ENCODE measurements around the gene NIPAL4. TPM values are rescaled to one million over a fixed set of nuclear protein-coding genes. Genes with fewer than 3 reads are reported as not detected.
A peak's percentile ranks its signal among the peaks of the same experiment; 100 is the strongest.

The NIPAL4 gene
- polyA plus RNA-seq, 1 donor from 2014 or later: not detected

GRCh38 chr5:157431544-157432200 lies 28.3 kb upstream of the NIPAL4 start:
- H3K79me2 ChIP-seq (replicated peaks; ENCODE audit: insufficient read depth, low read length): no peaks in the 10 kb centered on the region
- no peaks in the 10 kb centered on the region for H3K27me3 ChIP-seq (ENCODE audit: insufficient read depth, low read depth, low read length)
- TF ChIP-seq MXI1 (conservative IDR thresholded peaks at IDR 0.05; ENCODE audit: poor library complexity, severe bottlenecking) (no peak), SMC3 (conservative IDR thresholded peaks at IDR 0.05; ENCODE audit: poor library complexity) (peak; percentile 60), CTCF (IDR thresholded peaks at IDR 0.05; ENCODE audit: poor library complexity, severe bottlenecking) (peak; percentile 62), REST (IDR thresholded peaks at IDR 0.05; ENCODE audit: borderline replicate concordance) (no peak), RAD21 (conservative IDR thresholded peaks at IDR 0.05) (peak; percentile 56), EZH2 (IDR thresholded peaks at IDR 0.05; ENCODE audit: borderline replicate concordance, insufficient read depth, low read length, poor library complexity, severe bottlenecking) (no peak), EP300 (conservative IDR thresholded peaks at IDR 0.05; ENCODE audit: poor library complexity, severe bottlenecking) (no peak), POLR2AphosphoS5 (IDR thresholded peaks at IDR 0.05) (no peak), TAF1 (IDR thresholded peaks at IDR 0.05; ENCODE audit: low read depth) (no peak)
- no peaks in the 10 kb centered on the region for H3F3A ChIP-seq (ENCODE audit: insufficient read depth, low read length, poor library complexity, severe bottlenecking)
- no peak overlapping the region for H3K4me3 ChIP-seq (ENCODE audit: low read length)
- no peaks in the 10 kb centered on the region for H3K36me3 ChIP-seq (ENCODE audit: insufficient read depth, low read length)
- no peaks in the 10 kb centered on the region for H4K20me1 ChIP-seq (ENCODE audit: insufficient read depth)
- no peak overlapping the region for H3K27ac ChIP-seq (ENCODE audit: low read length)
- H3K9me3 ChIP-seq (ENCODE audit: low read length): no peaks in the 10 kb centered on the region
- H3K9me2 ChIP-seq (ENCODE audit: insufficient read depth, low read length): no peaks in the 10 kb centered on the region
- no peak overlapping the region for H3K9ac ChIP-seq (ENCODE audit: low read length)
- H3K4me2 ChIP-seq (ENCODE audit: low read length): no peak overlapping the region
- H2AFZ ChIP-seq (ENCODE audit: low read depth, low read length): no peak overlapping the region

- Histone ChIP-seq H3K9ac (ENCODE audit: low read length) (no peak overlapping the region), H3K79me2 (replicated peaks; ENCODE audit: insufficient read depth, low read length) (no peaks in the 10 kb centered on the region), H2AFZ (ENCODE audit: low read depth, low read length) (no peak overlapping the region), H3K27ac (ENCODE audit: low read length) (no peak overlapping the region), H3F3A (ENCODE audit: insufficient read depth, low read length, poor library complexity, severe bottlenecking) (no peaks in the 10 kb centered on the region), H4K20me1 (ENCODE audit: insufficient read depth) (no peaks in the 10 kb centered on the region), H3K4me3 (ENCODE audit: low read length) (no peak overlapping the region), H3K4me2 (ENCODE audit: low read length) (no peak overlapping the region), H3K36me3 (ENCODE audit: insufficient read depth, low read length) (no peaks in the 10 kb centered on the region), H3K27me3 (ENCODE audit: insufficient read depth, low read depth, low read length) (no peaks in the 10 kb centered on the region), H3K9me2 (ENCODE audit: insufficient read depth, low read length) (no peaks in the 10 kb centered on the region), H3K9me3 (ENCODE audit: low read length) (no peaks in the 10 kb centered on the region)
- TF ChIP-seq EZH2 (IDR thresholded peaks at IDR 0.05; ENCODE audit: borderline replicate concordance, insufficient read depth, low read length, poor library complexity, severe bottlenecking) (no peak), SMC3 (conservative IDR thresholded peaks at IDR 0.05; ENCODE audit: poor library complexity) (no peak), REST (IDR thresholded peaks at IDR 0.05; ENCODE audit: borderline replicate concordance) (no peak), POLR2AphosphoS5 (IDR thresholded peaks at IDR 0.05) (no peak), TAF1 (IDR thresholded peaks at IDR 0.05; ENCODE audit: low read depth) (no peak)
Observed at GRCh38 chr5:157434096-157434495, 25.9 kb upstream of the NIPAL4 start.
